Testis (tissue), 2 donors: ENCODE measurements around the gene ATP1A4.

Source experiments
- CTCF ChIP-seq, 3 experiments: fragments of 450-650 bp in 2 of 3; fragments of 200-600 bp in 1 of 3; sonication (generic) in 1 of 3; IDR thresholded peaks; one replicate each; pipeline ENCODE4 v1.5.1; 2016 to 2019; ENCODE audit warnings: antibody characterized with exemption in 3 of 3, mild to moderate bottlenecking in 2 of 3, moderate library complexity in 1 of 3
- POLR2A ChIP-seq: fragments of 450-650 bp; IDR thresholded peaks from one replicate; pipeline ENCODE4 v1.6.1; 2017; ENCODE audit warnings: antibody characterized with exemption, mild to moderate bottlenecking, moderate library complexity

DNA sequence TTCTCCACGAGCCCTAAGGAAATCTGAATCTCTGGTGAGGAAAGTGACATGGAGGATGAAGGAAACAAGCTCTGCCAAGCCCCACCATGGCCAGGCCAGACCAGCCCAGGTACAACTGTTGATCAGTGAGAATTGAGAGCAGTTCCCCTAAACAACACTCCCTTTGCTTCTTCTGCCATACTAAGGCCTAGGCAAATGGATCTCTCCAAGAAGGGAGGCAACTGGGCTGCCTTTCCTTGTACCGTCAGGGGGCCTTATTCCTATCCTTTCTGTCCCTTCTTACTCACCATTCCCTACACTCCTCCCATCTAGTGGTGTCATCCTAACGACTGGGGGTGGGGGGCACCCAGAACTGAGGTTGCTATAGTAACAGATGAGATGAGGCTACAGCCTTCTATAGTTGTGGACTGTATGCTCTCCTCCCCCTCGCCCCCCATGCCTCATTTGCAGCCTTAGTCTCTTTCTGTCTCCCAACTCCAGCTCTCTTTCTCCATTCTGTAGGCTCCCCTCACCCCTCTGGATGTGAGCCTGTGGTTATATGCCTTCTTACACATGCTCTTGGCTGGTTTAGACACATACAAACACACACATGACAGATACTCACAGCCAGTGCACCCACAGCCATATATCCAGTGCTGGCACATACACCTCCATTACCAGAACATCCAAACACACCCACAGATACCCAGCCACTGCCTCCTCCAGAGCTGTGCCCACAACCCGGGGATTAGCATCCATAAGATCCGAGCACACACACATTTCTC lies 57.3 kb downstream of the ATP1A4 start:
- TF ChIP-seq POLR2A (no peak), CTCF (IDR thresholded peaks at IDR 0.05) (no peak)
